ENCODE results near the gene SOX4.

- TF ChIP-seq CTCF (IDR thresholded peaks at IDR 0.05) (no peak), EP300 (IDR thresholded peaks at IDR 0.05; ENCODE audit: borderline replicate concordance in 1 of 2, low read depth in 1 of 2, low read length in 1 of 2) (no peak), POLR2AphosphoS5 (IDR thresholded peaks at IDR 0.05; ENCODE audit: low read depth, low read length) (no peak), MAX (IDR thresholded peaks at IDR 0.05; ENCODE audit: low read depth) (no peak), NFIC (IDR thresholded peaks at IDR 0.05; ENCODE audit: borderline replicate concordance) (no peak), RCOR1 (IDR thresholded peaks at IDR 0.05; ENCODE audit: low read length) (no peak), SIN3A (IDR thresholded peaks at IDR 0.05; ENCODE audit: borderline replicate concordance, low read depth, low read length) (no peak), GABPA (IDR thresholded peaks at IDR 0.05; ENCODE audit: low read depth) (no peak), USF1 (IDR thresholded peaks at IDR 0.05; ENCODE audit: borderline replicate concordance, low read depth) (no peak), TAF1 (IDR thresholded peaks at IDR 0.05; ENCODE audit: borderline replicate concordance, low read depth, low read length) (no peak)
Observed at GRCh38 chr6:21633511-21634109, 40.1 kb downstream of the SOX4 start.
